Measurements from ENCODE around the gene PHC2. TPM values are rescaled to one million over a fixed set of nuclear protein-coding genes. Genes with fewer than 3 reads are reported as not detected.

PHC2 gene
- total and polyA plus RNA-seq, 9 of the 15 experiments (the other 6 are each of a cell fraction or from before 2014, with no cell fraction given): 3.1 to 67.6 (median 34.6) TPM

DNA sequence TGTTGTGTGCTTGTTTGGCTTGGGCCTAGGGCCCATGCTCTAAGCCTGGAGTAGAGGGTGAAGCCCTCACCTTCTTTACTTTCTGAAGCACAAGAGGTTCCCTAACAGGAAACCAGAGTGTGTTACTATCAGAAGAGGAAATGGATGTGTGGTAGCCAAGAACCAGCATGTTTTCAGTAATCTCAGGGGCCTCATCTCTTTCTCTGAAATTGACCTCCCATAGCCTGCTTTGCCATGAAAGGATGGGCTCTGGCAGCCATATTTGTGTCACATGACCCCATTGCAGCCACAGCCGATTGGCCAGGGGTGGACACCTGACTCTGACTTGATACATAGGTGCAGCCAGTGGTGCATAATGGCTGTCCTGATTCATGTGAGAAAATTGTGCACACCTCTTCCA, 128.6 kb downstream of the PHC2 start:
- TF ChIP-seq RAD51 (IDR thresholded peaks at IDR 0.05; ENCODE audit: borderline replicate concordance, low read depth): peak; percentile 91
- no peak for TF ChIP-seq TCF15 (CRISPR knock-in tag; IDR thresholded peaks at IDR 0.05)
- peak; percentile 81; the same call in 1 of the 2 replicates for TF ChIP-seq TOE1 (IDR thresholded peaks at IDR 0.05; ENCODE audit: borderline replicate concordance)
- no peak for TF ChIP-seq TOE1 (CRISPR knock-in tag; IDR thresholded peaks at IDR 0.05; ENCODE audit: borderline replicate concordance, low read depth)
- TF ChIP-seq ZNF707 (CRISPR knock-in tag; conservative IDR thresholded peaks at IDR 0.05): no peak
- no peak for TF ChIP-seq TGIF2 (CRISPR knock-in tag; IDR thresholded peaks at IDR 0.05)
- TF ChIP-seq, protein P1, sequence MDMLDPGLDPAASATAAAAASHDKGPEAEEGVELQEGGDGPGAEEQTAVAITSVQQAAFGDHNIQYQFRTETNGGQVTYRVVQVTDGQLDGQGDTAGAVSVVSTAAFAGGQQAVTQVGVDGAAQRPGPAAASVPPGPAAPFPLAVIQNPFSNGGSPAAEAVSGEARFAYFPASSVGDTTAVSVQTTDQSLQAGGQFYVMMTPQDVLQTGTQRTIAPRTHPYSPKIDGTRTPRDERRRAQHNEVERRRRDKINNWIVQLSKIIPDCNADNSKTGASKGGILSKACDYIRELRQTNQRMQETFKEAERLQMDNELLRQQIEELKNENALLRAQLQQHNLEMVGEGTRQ (CRISPR knock-in tag; IDR thresholded peaks at IDR 0.05): peak; percentile 89
- peak; percentile 89 for TF ChIP-seq TFE3 (CRISPR knock-in tag; IDR thresholded peaks at IDR 0.05)
- peak; percentile 84; the same call in 1 of the 2 replicates for TF ChIP-seq EHMT2 (IDR thresholded peaks at IDR 0.05)
- no peak for TF ChIP-seq EP400 (IDR thresholded peaks at IDR 0.05)
- peak; percentile 51 for TF ChIP-seq PHF20 (IDR thresholded peaks at IDR 0.05; ENCODE audit: partially characterized antibody)
- TF ChIP-seq NFYB (IDR thresholded peaks at IDR 0.05; ENCODE audit: extremely low read depth, insufficient read length): peak; percentile 69
- TF ChIP-seq CBX3 (IDR thresholded peaks at IDR 0.05; ENCODE audit: borderline replicate concordance in 1 of 2, low read length in 2 of 2): 0 out of 3 replicates have a peak, but pooled peaks of 1 of the 2 experiments have one; percentile 17
- TF ChIP-seq USF1 (CRISPR knock-in tag; IDR thresholded peaks at IDR 0.05): peak; percentile 90
- TF ChIP-seq BMI1 (IDR thresholded peaks at IDR 0.05; ENCODE audit: low read length): no peak
- peak; percentile 9 for TF ChIP-seq FOS (IDR thresholded peaks at IDR 0.05; ENCODE audit: extremely low read depth, insufficient read length)
- peak; percentile 52 for TF ChIP-seq CBFA2T2 (conservative IDR thresholded peaks at IDR 0.05)
- peak; percentile 45 to 87 (median 47) for TF ChIP-seq YY1 (IDR thresholded peaks at IDR 0.05; ENCODE audit: borderline replicate concordance in 1 of 3, control insufficient read depth in 1 of 3, extremely low read depth in 1 of 3, insufficient read depth in 3 of 3, insufficient read length in 1 of 3, insufficient replicate concordance in 2 of 3, low read depth in 1 of 3, low read length in 2 of 3)
- Histone ChIP-seq H3K36me3 (ENCODE audit: control insufficient read depth, insufficient read depth, low read length) (no peaks in the 10 kb centered on the region), H2AFZ (ENCODE audit: low read depth, low read length) (no peak overlapping the region), H3K9me3 (replicated peaks; ENCODE audit: control insufficient read depth, insufficient read depth, low read depth, low read length) (no peaks in the 10 kb centered on the region), H3K4me1 (replicated peaks in 1 of 2; ENCODE audit: control insufficient read depth in 2 of 2, insufficient read depth in 2 of 2, low read length in 2 of 2) (peaks cover 0 to 14% of the 10 kb centered on the region in 2 experiments; a peak in 1 of 5 replicates), H3K4me2 (ENCODE audit: insufficient read depth, low read length) (no peak overlapping the region), H3K27ac (ENCODE audit: extremely low read depth, low read depth, low read length) (no peak overlapping the region), H3K9ac (ENCODE audit: insufficient read depth in 1 of 2, low read depth in 2 of 2, low read length in 2 of 2) (no peak overlapping the region), H3K27me3 (ENCODE audit: control insufficient read depth in 2 of 2, insufficient read depth in 2 of 2, low read length in 2 of 2) (peaks cover 6 to 45% of the 10 kb centered on the region in 2 experiments; a peak in 4 of 5 replicates), H3K4me3 (no peak overlapping the region), H4K20me1 (replicated peaks; ENCODE audit: control insufficient read depth, insufficient read depth, low read length) (no peaks in the 10 kb centered on the region), H3K9me1 (ENCODE audit: control insufficient read depth, insufficient read depth, low read length) (no peaks in the 10 kb centered on the region), H3K79me2 (ENCODE audit: control insufficient read depth, insufficient read depth, low read length) (no peaks in the 10 kb centered on the region)
- WGBS (ENCODE audit: insufficient coverage, low coverage, missing lambda C conversion rate): 4% methylated on average over 1 of the region's 1 CpG
- no TSS peak for BruUV-seq (replicated peaks)
- peak; percentile 74 for FAIRE-seq
- CTCF ChIA-PET (ENCODE audit: low intra/inter-chr PET ratio): no interaction called here
- peak in 3 of 4 experiments; percentile 39 to 56 (median 49) for DNase-seq (ENCODE audit: extremely low read depth in 1 of 4, low spot score in 3 of 4)
- 0 out of 3 replicates have a peak, but pooled peaks have one; percentile 20 for ATAC-seq
- intact Hi-C loops (cut with micrococcal nuclease) (no loop called here), in situ Hi-C loops (cut with MboI) (no loop called here)
- POLR2A ChIA-PET: interaction anchor here (1.2 to 1.3 kb wide), 2 partner anchors 12 to 26 kb away, joined by 3 read pairs; no protein-coding TSS in a partner anchor

Measured in K562 (cell line).